IMR-90 (cell line): Measurements from ENCODE around the gene FNBP1L. TPM values are rescaled to one million over a fixed set of nuclear protein-coding genes. Genes with fewer than 3 reads are reported as not detected.

Experiments
- ATAC-seq: fragments of 200-7000 bp; cut with Tn5 transposase; 2 replicates; pipeline ENCODE4 v1.9.1; 2020; ENCODE audit warnings: low read depth, mild to moderate bottlenecking, moderate library complexity
- BruUV-seq: library from RNA; stranded (reverse); fragments of 400-500 nt; replicated peaks from 2 replicates; lab custom pipeline; 2021; lab: Mats Ljungman, UMichigan
- CTCF ChIA-PET: fragments of 300-600 bp; formaldehyde crosslinking; extraction: SDS; loops from one replicate; lab custom pipeline; 2021; ENCODE audit warnings: antibody characterized with exemption; lab: Yijun Ruan, JAX
- POLR2A ChIA-PET: fragments of 300-600 bp; sonication (Branson Sonifier 250); formaldehyde crosslinking; loops from one replicate; lab custom pipeline; 2022; ENCODE audit warnings: antibody characterized with exemption; ENCODE audit not compliant: unreplicated experiment; lab: Charles Lee
- DNase-seq: peaks from one replicate; pipeline ENCODE4 v3.0.0; 2013
- H2AFZ ChIP-seq: replicated peaks from 2 replicates; pipeline ENCODE3; 2013; ENCODE audit warnings: low read length, mild to moderate bottlenecking; ENCODE audit not compliant: poor library complexity
- H2AK5ac ChIP-seq: 2 replicates; pipeline ENCODE4 v1.6.1; 2013; ENCODE audit warnings: low read depth, low read length, inconsistent platforms
- H2AK9ac ChIP-seq: replicated peaks from 2 replicates; pipeline ENCODE3; 2013; ENCODE audit warnings: mild to moderate bottlenecking, low read depth, low read length, moderate library complexity; ENCODE audit not compliant: poor library complexity
- H2BK120ac ChIP-seq: 2 replicates; pipeline ENCODE4 v1.6.1; 2013; ENCODE audit warnings: low read depth, low read length, inconsistent platforms
- H2BK15ac ChIP-seq: 3 replicates; pipeline ENCODE4 v1.6.1; 2013; ENCODE audit warnings: low read depth, low read length, inconsistent platforms
- H2BK20ac ChIP-seq: 2 replicates; pipeline ENCODE4 v1.6.1; 2013; ENCODE audit warnings: low read depth, mild to moderate bottlenecking, inconsistent platforms, low read length, moderate library complexity
- H2BK5ac ChIP-seq: 2 replicates; pipeline ENCODE4 v1.6.1; 2013; ENCODE audit warnings: mild to moderate bottlenecking, low read depth, low read length, inconsistent platforms; ENCODE audit not compliant: poor library complexity, severe bottlenecking
- H3K14ac ChIP-seq: replicated peaks from 2 replicates; pipeline ENCODE4 v1.6.1; 2013; ENCODE audit warnings: low read depth, low read length, inconsistent platforms
- H3K18ac ChIP-seq: 2 replicates; pipeline ENCODE4 v1.6.1; 2013; ENCODE audit warnings: low read depth, low read length, control low read depth
- H3K23ac ChIP-seq: 2 replicates; pipeline ENCODE4 v1.6.1; 2013; ENCODE audit warnings: low read depth, low read length, inconsistent platforms
- H3K27ac ChIP-seq: 2 replicates; pipeline ENCODE4 v1.5.1; 2013; ENCODE audit warnings: mild to moderate bottlenecking, control low read depth, low read length; ENCODE audit not compliant: insufficient read depth
- H3K27me3 ChIP-seq: 2 replicates; pipeline ENCODE4 v1.6.1; 2013; ENCODE audit warnings: low read length; ENCODE audit not compliant: control insufficient read depth, insufficient read depth
- H3K36me3 ChIP-seq: 2 replicates; pipeline ENCODE4 v1.6.1; 2013; ENCODE audit warnings: low read length, mixed read lengths; ENCODE audit not compliant: control insufficient read depth, insufficient read depth
- H3K4ac ChIP-seq: 2 replicates; pipeline ENCODE4 v1.6.1; 2013; ENCODE audit warnings: low read depth, low read length, inconsistent platforms
- H3K4me1 ChIP-seq: 2 replicates; pipeline ENCODE4 v1.6.1; 2013; ENCODE audit warnings: low read length, mixed read lengths; ENCODE audit not compliant: control insufficient read depth, insufficient read depth
- H3K4me2 ChIP-seq: 2 replicates; pipeline ENCODE4 v1.6.1; 2013; ENCODE audit warnings: low read depth, mild to moderate bottlenecking, control low read depth, low read length, moderate library complexity
- H3K4me3 ChIP-seq: 2 replicates; pipeline ENCODE4 v1.5.1; 2013; ENCODE audit warnings: low read depth, mild to moderate bottlenecking, control low read depth, low read length, moderate library complexity; ENCODE audit not compliant: insufficient read depth
- H3K56ac ChIP-seq: 2 replicates; pipeline ENCODE4 v1.6.1; 2013; ENCODE audit warnings: low read length, inconsistent platforms; ENCODE audit not compliant: insufficient read depth; ENCODE audit errors: extremely low read depth
- H3K79me1 ChIP-seq, 2 experiments: 2 replicates each; pipeline ENCODE4 v1.6.1; 2013; ENCODE audit warnings: low read length in 2 of 2, inconsistent platforms in 1 of 2, low read depth in 1 of 2
- H3K9ac ChIP-seq: 2 replicates; pipeline ENCODE4 v1.6.1; 2013; ENCODE audit warnings: low read depth, low read length, control low read depth
- H3K9me1 ChIP-seq: 2 replicates; pipeline ENCODE4 v1.6.1; 2013; ENCODE audit warnings: low read length, inconsistent platforms; ENCODE audit not compliant: insufficient read depth
- H3K9me3 ChIP-seq: 2 replicates; pipeline ENCODE4 v1.6.1; 2013; ENCODE audit warnings: low read length; ENCODE audit not compliant: control insufficient read depth, insufficient read depth
- H4K20me1 ChIP-seq: 2 replicates; pipeline ENCODE4 v1.6.1; 2013; ENCODE audit warnings: low read length, inconsistent platforms; ENCODE audit not compliant: insufficient read depth
- H4K5ac ChIP-seq: 2 replicates; pipeline ENCODE4 v1.6.1; 2013; ENCODE audit warnings: mild to moderate bottlenecking, low read depth, low read length, control low read depth
- H4K8ac ChIP-seq, 2 experiments: 2 replicates each; pipeline ENCODE4 v1.6.1; 2013; ENCODE audit warnings: low read depth in 2 of 2, low read length in 2 of 2, control low read depth in 1 of 2, inconsistent platforms in 1 of 2
- H4K91ac ChIP-seq: 2 replicates; pipeline ENCODE4 v1.6.1; 2013; ENCODE audit warnings: low read depth, low read length, inconsistent platforms; ENCODE audit not compliant: insufficient read depth
- BHLHE40 ChIP-seq: fragments of 150-350 bp; IDR thresholded peaks from 2 replicates; pipeline ENCODE4 v1.6.1; 2016; ENCODE audit warnings: mild to moderate bottlenecking, low read depth, low read length
- CEBPB ChIP-seq: IDR thresholded peaks from 2 replicates; pipeline ENCODE4 v1.6.1; 2012; ENCODE audit warnings: low read depth, low read length, improper control_type of control experiment
- CTCF ChIP-seq: conservative IDR thresholded peaks from 2 replicates; pipeline ENCODE4 v1.5.1; 2012; ENCODE audit warnings: mild to moderate bottlenecking, low read depth, low read length, improper control_type of control experiment
- ELK1 ChIP-seq: fragments of 150-350 bp; IDR thresholded peaks from 2 replicates; pipeline ENCODE4 v1.6.1; 2016; ENCODE audit warnings: low read depth, mild to moderate bottlenecking, low read length, moderate library complexity, borderline replicate concordance
- FOS ChIP-seq: fragments of 150-350 bp; IDR thresholded peaks from 2 replicates; pipeline ENCODE4 v1.6.1; 2016; ENCODE audit warnings: low read depth, low read length
- MAFK ChIP-seq: IDR thresholded peaks from 2 replicates; pipeline ENCODE4 v1.6.1; 2012; ENCODE audit warnings: low read depth, low read length, improper control_type of control experiment
- MXI1 ChIP-seq: IDR thresholded peaks from 2 replicates; pipeline ENCODE4 v1.6.1; 2012; ENCODE audit warnings: low read depth, mild to moderate bottlenecking, low read length, moderate library complexity, borderline replicate concordance
- NFE2L2 ChIP-seq: fragments of 150-350 bp; IDR thresholded peaks from 2 replicates; pipeline ENCODE4 v1.6.1; 2016; ENCODE audit warnings: low read depth, mild to moderate bottlenecking, low read length
- POLR2A ChIP-seq: IDR thresholded peaks from 2 replicates; pipeline ENCODE4 v1.6.1; 2012; ENCODE audit warnings: mild to moderate bottlenecking, low read depth, low read length
- RAD21 ChIP-seq: IDR thresholded peaks from 2 replicates; pipeline ENCODE4 v1.6.1; 2012; ENCODE audit warnings: low read length, improper control_type of control experiment
- RCOR1 ChIP-seq: IDR thresholded peaks from 2 replicates; pipeline ENCODE4 v1.6.1; 2012; ENCODE audit warnings: mild to moderate bottlenecking, low read length, improper control_type of control experiment; ENCODE audit not compliant: insufficient replicate concordance
- RFX5 ChIP-seq: IDR thresholded peaks from 2 replicates; pipeline ENCODE4 v1.8.0; 2012; ENCODE audit warnings: low read depth, mild to moderate bottlenecking, low read length, moderate library complexity
- SMC3 ChIP-seq: fragments of 150-350 bp; IDR thresholded peaks from 2 replicates; pipeline ENCODE4 v1.6.1; 2016; ENCODE audit warnings: low read depth, mild to moderate bottlenecking, antibody characterized with exemption, low read length, moderate library complexity
- USF2 ChIP-seq: fragments of 150-350 bp; IDR thresholded peaks from 2 replicates; pipeline ENCODE4 v1.6.1; 2017; ENCODE audit warnings: mild to moderate bottlenecking, antibody characterized with exemption, low read length, low read depth
- WGBS, 2 experiments: methylation state at CpG; one replicate each; pipeline versions ENCODE4 v1.1.5 to v1.1.7; 2013; ENCODE audit warnings: missing lambda C conversion rate in 2 of 2; ENCODE audit not compliant: insufficient read length in 1 of 2; ENCODE audit errors: extremely low coverage in 2 of 2; 5-methylcytosine and 5-hydroxymethylcytosine counted together
- dilution Hi-C: fragments of 300-500 bp; cut with HindIII; formaldehyde crosslinking; loops from one replicate; pipeline ENCODE4 v1.14.3; 2018; ENCODE audit warnings: low sequenced_read_pairs; ENCODE audit not compliant: unreplicated experiment
- in situ Hi-C: fragments of 300-500 bp; cut with MboI; formaldehyde crosslinking; loops from 3 replicates; pipeline ENCODE4 v1.14.3; 2019; ENCODE audit warnings: low sequenced_read_pairs, inconsistent platforms, mixed read lengths
- intact Hi-C: fragments of 100-400 bp; cut with micrococcal nuclease; formaldehyde crosslinking; loops from 2 replicates; pipeline ENCODE4 v1.10.0; 2022
- polyA plus RNA-seq, 3 experiments: library from polyadenylated mRNA; depleted of rRNA; stranded (reverse); fragments of >200 nt; gene quantifications; 2 replicates each; pipeline ENCODE4 v1.2.3, GENCODE V29; 2012; ENCODE audit warnings: low replicate concordance in 1 of 3
- total RNA-seq: library from RNA; depleted of rRNA; stranded (reverse); fragments of >200 nt; gene quantifications from 2 replicates; pipeline ENCODE4 v1.2.3, GENCODE V29; 2012

The FNBP1L gene
- total and polyA plus RNA-seq, 2 of the 4 experiments (the other 2 are of a cell fraction), result 9.3 to 15.2 TPM

- H4K8ac ChIP-seq, result no peak overlapping the region
- H3K14ac ChIP-seq, result no peak overlapping the region
- ChIA-PET POLR2A (no interaction called here), CTCF (no interaction called here)
- peaks cover 44 to 88% of the 10 kb centered on the region in 2 experiments for H3K79me1 ChIP-seq
- H2BK15ac ChIP-seq, result no peak overlapping the region
- H3K4me2 ChIP-seq, result no peak overlapping the region
- peaks cover 32% of the 10 kb centered on the region for H4K20me1 ChIP-seq
- H3K4me1 ChIP-seq, result peaks cover 4% of the 10 kb centered on the region
- no peak overlapping the region for H4K5ac ChIP-seq
- ATAC-seq (no peak), DNase-seq (no peak)
- no TSS peak for BruUV-seq
- H3K4ac ChIP-seq, result no peak overlapping the region
- no peak overlapping the region for H2BK120ac ChIP-seq
- H3K18ac ChIP-seq, result no peak overlapping the region
- H3K9me3 ChIP-seq, result no peaks in the 10 kb centered on the region
- peaks cover 66% of the 10 kb centered on the region for H3K36me3 ChIP-seq
- H3K56ac ChIP-seq, result no peak overlapping the region
- no peak overlapping the region for H2BK5ac ChIP-seq
- no peak overlapping the region for H3K9ac ChIP-seq
- no peak overlapping the region for H2AFZ ChIP-seq
- H3K9me1 ChIP-seq, result peaks cover 19% of the 10 kb centered on the region
- no CpG with 5 or more reads among the region's 1 CpG for WGBS, 2 experiments
- dilution Hi-C loops (no loop called here), in situ Hi-C loops (loop anchor here (25.0 kb wide), 1 partner anchor 112 kb away; no protein-coding TSS in a partner anchor), intact Hi-C loops (no loop called here)
- H3K27me3 ChIP-seq, result no peaks in the 10 kb centered on the region
- no peak overlapping the region for H4K91ac ChIP-seq
- H3K23ac ChIP-seq, result no peak overlapping the region
- H3K27ac ChIP-seq, result no peak overlapping the region
- H2BK20ac ChIP-seq, result no peak overlapping the region
- no peak overlapping the region for H3K4me3 ChIP-seq
- H2AK9ac ChIP-seq, result no peak overlapping the region
- no peak for TF ChIP-seq RAD21
- no peak for TF ChIP-seq CEBPB
- no peak for TF ChIP-seq USF2
- TF ChIP-seq ELK1, result no peak
- no peak for TF ChIP-seq NFE2L2
- no peak for TF ChIP-seq FOS
- no peak for TF ChIP-seq POLR2A
- TF ChIP-seq RCOR1, result no peak
- no peak for TF ChIP-seq CTCF
- no peak for TF ChIP-seq SMC3
- no peak for TF ChIP-seq MAFK
- no peak for TF ChIP-seq RFX5
- no peak for TF ChIP-seq MXI1
- no peak for TF ChIP-seq BHLHE40
- H2AK5ac ChIP-seq, result no peak overlapping the region
These were observed 126.1 kb downstream of the FNBP1L start for GRCh38 chr1:93573940-93574469.
